ENCODE data around the gene C6orf89. TPM values are rescaled to one million over a fixed set of nuclear protein-coding genes. Genes with fewer than 3 reads are reported as not detected.

C6orf89 gene
- total and polyA plus RNA-seq, 2 of the 8 experiments (the other 6 are each of a cell fraction or from before 2014, with no cell fraction given) = 4.6 to 12.3 TPM

- H3K79me2 ChIP-seq (ENCODE audit: control insufficient read depth in 1 of 2, insufficient read depth in 2 of 2, low read length in 2 of 2) = no peaks in the 10 kb centered on the region
- FAIRE-seq (no peak), DNase-seq (ENCODE audit: low read depth in 1 of 2, low spot score in 2 of 2) (no peak)
- no peaks in the 10 kb centered on the region for H3K79me1 ChIP-seq (ENCODE audit: low read depth, low read length)
- H3K56ac ChIP-seq (replicated peaks; ENCODE audit: insufficient read length, low read depth, low read length) = no peak overlapping the region
- H2BK15ac ChIP-seq (ENCODE audit: low read length) = no peak overlapping the region
- no peak overlapping the region for H3K4me2 ChIP-seq (ENCODE audit: insufficient read depth in 1 of 2, low read depth in 2 of 2, low read length in 2 of 2)
- H4K8ac ChIP-seq (ENCODE audit: extremely low read depth, insufficient read depth, low read length) = no peak overlapping the region
- no peak overlapping the region for H2BK12ac ChIP-seq (ENCODE audit: low read depth, low read length)
- no peak overlapping the region for H4K91ac ChIP-seq (replicated peaks; ENCODE audit: insufficient read length, low read length)
- no peaks in the 10 kb centered on the region for H3K23me2 ChIP-seq (ENCODE audit: low read depth, low read length)
- no peak overlapping the region for H2AFZ ChIP-seq (ENCODE audit: low read length)
- no peak overlapping the region for H3K18ac ChIP-seq (ENCODE audit: extremely low read depth, low read length)
- H2BK5ac ChIP-seq (ENCODE audit: low read depth, low read length) = no peak overlapping the region
- H3K14ac ChIP-seq (ENCODE audit: insufficient read length) = no peak overlapping the region
- H3K9me3 ChIP-seq (ENCODE audit: insufficient read depth in 2 of 2, low read depth in 1 of 2, low read length in 1 of 2) = no peaks in the 10 kb centered on the region
- H3K9ac ChIP-seq (replicated peaks in 1 of 4; ENCODE audit: extremely low read depth in 1 of 4, low read depth in 3 of 4, low read length in 3 of 4) = no peak overlapping the region
- no peak overlapping the region for H2AK5ac ChIP-seq (ENCODE audit: low read depth, low read length)
- CTCF ChIA-PET (ENCODE audit: partially characterized antibody) = no interaction called here
- peaks cover under 1 to 17% (median 4%) of the 10 kb centered on the region in 4 experiments; a peak in 6 of 7 replicates for H3K4me1 ChIP-seq (replicated peaks in 1 of 4; ENCODE audit: control insufficient read depth in 3 of 4, insufficient read depth in 4 of 4, low read length in 3 of 4)
- TF ChIP-seq CREB1 (IDR thresholded peaks at IDR 0.05) (no peak), TAF1 (IDR thresholded peaks at IDR 0.05; ENCODE audit: low read depth, low read length) (no peak), RNF2 (IDR thresholded peaks at IDR 0.05; ENCODE audit: borderline replicate concordance, low read depth, low read length, missing control alignments, poor library complexity, severe bottlenecking) (no peak), BRCA1 (IDR thresholded peaks at IDR 0.05; ENCODE audit: low read depth, low read length) (no peak), MAFK (IDR thresholded peaks at IDR 0.05; ENCODE audit: low read depth, low read length) (no peak), BCL11A (IDR thresholded peaks at IDR 0.05; ENCODE audit: low read depth in 2 of 2, low read length in 2 of 2) (no peak), SP2 (IDR thresholded peaks at IDR 0.05; ENCODE audit: low read length) (no peak), FOSL1 (IDR thresholded peaks at IDR 0.05; ENCODE audit: insufficient read depth, low read depth, low read length) (no peak)
- H3K27ac ChIP-seq (ENCODE audit: low read depth, low read length) = no peak overlapping the region
- WGBS, 2 experiments (ENCODE audit: extremely low coverage in 1 of 2, insufficient coverage in 1 of 2, insufficient read length in 1 of 2, insufficient replicate concordance in 2 of 2, low coverage in 1 of 2, low lambda C conversion rate in 2 of 2, missing lambda C conversion rate in 1 of 2) = 71% methylated on average over 5 of the region's 5 CpGs; no CpG with 5 or more reads in 1 of the 2 experiments
- no peak overlapping the region for H2BK20ac ChIP-seq (ENCODE audit: low read length)
- H3K27me3 ChIP-seq (replicated peaks in 1 of 4; ENCODE audit: control insufficient read depth in 3 of 4, extremely low read depth in 1 of 4, insufficient read depth in 3 of 4, low read length in 3 of 4) = no peaks in the 10 kb centered on the region
- no peak overlapping the region for H4K5ac ChIP-seq (ENCODE audit: insufficient read length, low read depth, low read length)
- no peak overlapping the region for H3K4me3 ChIP-seq (ENCODE audit: extremely low read depth in 1 of 4, insufficient read depth in 2 of 4, low read depth in 3 of 4, low read length in 4 of 4)
- H3K4ac ChIP-seq (replicated peaks; ENCODE audit: insufficient read length, low read depth, low read length) = no peak overlapping the region
- no peak overlapping the region for H2BK120ac ChIP-seq (replicated peaks; ENCODE audit: low read depth, low read length)
- H4K20me1 ChIP-seq (replicated peaks in 1 of 2; ENCODE audit: control insufficient read depth in 1 of 2, insufficient read depth in 2 of 2, low read length in 2 of 2) = no peaks in the 10 kb centered on the region
- POLR2A ChIA-PET (ENCODE audit: partially characterized antibody) = no interaction called here
- no peaks in the 10 kb centered on the region for H3K36me3 ChIP-seq (ENCODE audit: control insufficient read depth in 2 of 4, insufficient read depth in 4 of 4, low read length in 3 of 4)
- no peak overlapping the region for H3K23ac ChIP-seq (ENCODE audit: insufficient read length)
These were observed 58.9 kb downstream of the C6orf89 start for GRCh38 chr6:36944650-36945049.
